ENCODE measurements around the gene NFIB. TPM values are rescaled to one million over a fixed set of nuclear protein-coding genes. Genes with fewer than 3 reads are reported as not detected.

NFIB gene
- total and polyA plus RNA-seq, 10 of the 15 experiments (the other 5 are each of a cell fraction or from before 2014, with no cell fraction given): under 0.01 to 0.19 (median 0.05) TPM; not detected in 3

DNA sequence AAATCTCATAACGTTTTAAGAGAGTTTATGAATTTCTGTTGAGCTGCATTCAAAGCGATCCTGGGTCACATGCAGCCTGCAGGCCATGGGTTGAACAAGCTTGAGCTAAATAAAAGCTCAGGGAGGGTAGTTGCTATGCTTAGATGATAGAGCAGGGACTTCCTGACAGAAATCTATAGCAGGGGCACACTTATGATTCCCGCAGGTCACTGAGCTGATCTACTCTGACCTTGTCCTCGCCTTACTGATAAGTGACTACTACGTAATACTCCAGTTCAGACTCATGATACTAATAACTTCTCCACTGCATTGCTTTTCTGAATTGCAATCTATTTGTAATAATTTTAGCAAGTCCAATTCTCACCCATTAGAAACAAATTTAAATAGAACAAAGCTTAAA is 90.9 kb downstream of the NFIB start (continued):
- TF ChIP-seq, protein P1, sequence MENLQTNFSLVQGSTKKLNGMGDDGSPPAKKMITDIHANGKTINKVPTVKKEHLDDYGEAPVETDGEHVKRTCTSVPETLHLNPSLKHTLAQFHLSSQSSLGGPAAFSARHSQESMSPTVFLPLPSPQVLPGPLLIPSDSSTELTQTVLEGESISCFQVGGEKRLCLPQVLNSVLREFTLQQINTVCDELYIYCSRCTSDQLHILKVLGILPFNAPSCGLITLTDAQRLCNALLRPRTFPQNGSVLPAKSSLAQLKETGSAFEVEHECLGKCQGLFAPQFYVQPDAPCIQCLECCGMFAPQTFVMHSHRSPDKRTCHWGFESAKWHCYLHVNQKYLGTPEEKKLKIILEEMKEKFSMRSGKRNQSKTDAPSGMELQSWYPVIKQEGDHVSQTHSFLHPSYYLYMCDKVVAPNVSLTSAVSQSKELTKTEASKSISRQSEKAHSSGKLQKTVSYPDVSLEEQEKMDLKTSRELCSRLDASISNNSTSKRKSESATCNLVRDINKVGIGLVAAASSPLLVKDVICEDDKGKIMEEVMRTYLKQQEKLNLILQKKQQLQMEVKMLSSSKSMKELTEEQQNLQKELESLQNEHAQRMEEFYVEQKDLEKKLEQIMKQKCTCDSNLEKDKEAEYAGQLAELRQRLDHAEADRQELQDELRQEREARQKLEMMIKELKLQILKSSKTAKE (IDR thresholded peaks at IDR 0.05; ENCODE audit: low read depth, poor library complexity, severe bottlenecking): no peak

GRCh38 chr9:14222149-14222835 is 91.6 kb downstream of the NFIB start:
- Histone ChIP-seq H4K20me1 (ENCODE audit: control insufficient read depth, insufficient read depth) (no peaks in the 10 kb centered on the region), H3K9me3 (replicated peaks; ENCODE audit: control insufficient read depth, insufficient read depth, low read length) (no peaks in the 10 kb centered on the region), H3K79me2 (ENCODE audit: control insufficient read depth, insufficient read depth, low read length) (no peaks in the 10 kb centered on the region), H3K4me3 (no peak overlapping the region), H3K27ac (ENCODE audit: control insufficient read depth, insufficient read depth) (no peak overlapping the region), H3K27me3 (replicated peaks in 1 of 2; ENCODE audit: control insufficient read depth in 2 of 2, insufficient read depth in 2 of 2, low read length in 1 of 2) (no peaks in the 10 kb centered on the region; a peak in 1 of 4 replicates), H3K4me2 (ENCODE audit: control insufficient read depth, insufficient read depth) (no peak overlapping the region), H3K36me3 (ENCODE audit: control insufficient read depth in 2 of 2, insufficient read depth in 2 of 2, low read length in 1 of 2) (no peaks in the 10 kb centered on the region), H3K4me1 (ENCODE audit: control insufficient read depth, insufficient read depth, low read length) (no peaks in the 10 kb centered on the region), H3K9ac (ENCODE audit: control insufficient read depth, insufficient read depth, low read length) (no peak overlapping the region), H2AFZ (ENCODE audit: control insufficient read depth, low read depth, low read length) (no peak overlapping the region)
- no TSS peak for BruUV-seq (replicated peaks)
- 0% methylated on average over 1 of the region's 1 CpG for WGBS (ENCODE audit: insufficient coverage, insufficient replicate concordance, low lambda C conversion rate, missing lambda C conversion rate)
- ATAC-seq (no peak), DNase-seq (ENCODE audit: low read depth, low spot score) (no peak), FAIRE-seq (no peak)
- ChIA-PET RAD21 (ENCODE audit: unreplicated experiment) (no interaction called here), POLR2A (no interaction called here), CTCF (interaction anchor here (1.6 kb wide), 1 partner anchor 14 kb away, joined by 3 read pairs; no protein-coding TSS in a partner anchor), SMC1A (ENCODE audit: uncharacterized antibody, unreplicated experiment) (interaction anchor here (0.7 to 1.2 kb wide), 2 partner anchors 8 to 24 kb away, joined by 3 read pairs; no protein-coding TSS in a partner anchor)
- in situ Hi-C loops (cut with MboI): no loop called here
- intact Hi-C loops (cut with micrococcal nuclease; ENCODE audit: unreplicated experiment): no loop called here
- TF ChIP-seq NR2F1 (conservative IDR thresholded peaks at IDR 0.05) (no peak), CHD4 (IDR thresholded peaks at IDR 0.05) (no peak), BCL11A (IDR thresholded peaks at IDR 0.05; ENCODE audit: low read depth, low read length) (no peak), TCF7 (IDR thresholded peaks at IDR 0.05; ENCODE audit: borderline replicate concordance) (no peak), ATF7 (IDR thresholded peaks at IDR 0.05; ENCODE audit: low read depth) (no peak), CTCF (IDR thresholded peaks at IDR 0.05 in 2 of 3, conservative IDR thresholded peaks at IDR 0.05 in 1 of 3; ENCODE audit: control insufficient read depth in 2 of 3, extremely low read depth in 1 of 3, insufficient read depth in 1 of 3, low read depth in 3 of 3, low read length in 3 of 3) (no peak), NRF1 (conservative IDR thresholded peaks at IDR 0.05; ENCODE audit: low read depth, low read length) (no peak), HDAC6 (IDR thresholded peaks at IDR 0.05; ENCODE audit: unreplicated experiment) (no peak), ZBTB11 (CRISPR knock-in tag; IDR thresholded peaks at IDR 0.05) (no peak), PAX5 (IDR thresholded peaks at IDR 0.05; ENCODE audit: borderline replicate concordance, low read depth, low read length) (no peak), SUZ12 (IDR thresholded peaks at IDR 0.05; ENCODE audit: unreplicated experiment) (no peak), MTA2 (IDR thresholded peaks at IDR 0.05; ENCODE audit: low read depth) (no peak)

Data from GM12878 (cell line).